H1 (cell line): Measurements from ENCODE around the gene SMARCB1.

Experiments
- BRCA1 ChIP-seq: IDR thresholded peaks from 2 replicates; pipeline ENCODE4 v1.6.1; 2012; ENCODE audit warnings: low read depth, low read length, improper control_type of control experiment
- EP300 ChIP-seq, 2 experiments: IDR thresholded peaks; 1 replicate in 1 of 2; 2 replicates in 1 of 2; pipeline ENCODE4 v1.6.1; 2011 to 2012; ENCODE audit warnings: low read depth in 2 of 2, low read length in 2 of 2, mild to moderate bottlenecking in 2 of 2, borderline replicate concordance in 1 of 2, inconsistent platforms in 1 of 2, moderate library complexity in 1 of 2
- EZH2 ChIP-seq: fragments of 200-600 bp; sonication (generic); IDR thresholded peaks from 2 replicates; pipeline ENCODE4 v1.7.1; 2012; ENCODE audit warnings: low read depth, mild to moderate bottlenecking, moderate library complexity, low read length, inconsistent platforms; ENCODE audit not compliant: severe bottlenecking
- KDM4A ChIP-seq: IDR thresholded peaks from one replicate; pipeline ENCODE4 v1.7.1; 2012; ENCODE audit warnings: low read depth, mild to moderate bottlenecking, moderate library complexity, low read length, inconsistent platforms; ENCODE audit not compliant: severe bottlenecking
- POLR2A ChIP-seq, 2 experiments: IDR thresholded peaks; 1 replicate in 1 of 2; 2 replicates in 1 of 2; pipeline ENCODE4 v1.6.1; 2011; ENCODE audit warnings: low read depth in 2 of 2, low read length in 2 of 2, mild to moderate bottlenecking in 2 of 2; ENCODE audit errors: control extremely low read depth in 1 of 2
- POLR2AphosphoS5 ChIP-seq: IDR thresholded peaks from 2 replicates; pipeline ENCODE4 v1.6.1; 2011; ENCODE audit warnings: low read depth, low read length
- RFX5 ChIP-seq: IDR thresholded peaks from 2 replicates; pipeline ENCODE4 v1.6.1; 2011; ENCODE audit warnings: low read depth, low read length, improper control_type of control experiment, borderline replicate concordance
- TAF1 ChIP-seq: IDR thresholded peaks from 2 replicates; pipeline ENCODE4 v1.6.1; 2011; ENCODE audit warnings: mild to moderate bottlenecking, low read depth, low read length
- TAF7 ChIP-seq: optimal IDR thresholded peaks from 2 replicates; pipeline ENCODE3; 2011; ENCODE audit warnings: low read depth, mild to moderate bottlenecking, inconsistent platforms, low read length, moderate library complexity, borderline replicate concordance
- ZNF274 ChIP-seq: IDR thresholded peaks from 2 replicates; pipeline ENCODE4 v1.7.0; 2012; ENCODE audit warnings: low read length, borderline replicate concordance; ENCODE audit errors: extremely low read depth
- TF ChIP-seq, protein P1 (sequence below), 3 experiments: IDR thresholded peaks; 1 replicate in 2 of 3; 2 replicates in 1 of 3; pipeline versions ENCODE4 v1.5.1 to v1.6.1; 2011; ENCODE audit warnings: low read length in 3 of 3, mild to moderate bottlenecking in 3 of 3, inconsistent platforms in 2 of 3, low read depth in 1 of 3, moderate library complexity in 1 of 3; ENCODE audit not compliant: insufficient read depth in 1 of 3; ENCODE audit errors: control extremely low read depth in 1 of 3
- TF ChIP-seq, protein P2 (sequence below): IDR thresholded peaks from 2 replicates; pipeline ENCODE4 v1.6.1; 2012; ENCODE audit warnings: inconsistent platforms

GRCh38 chr22:23825246-23825905 lies 38.6 kb downstream of the SMARCB1 start:
- TF ChIP-seq EP300 (IDR thresholded peaks at IDR 0.05; ENCODE audit: borderline replicate concordance in 1 of 2, low read depth in 2 of 2, low read length in 2 of 2) (no peak), ZNF274 (no peak), BRCA1 (no peak), TAF7 (no peak), RFX5 (no peak), TAF1 (no peak), EZH2 (no peak), KDM4A (no peak), POLR2A (IDR thresholded peaks at IDR 0.05; ENCODE audit: control extremely low read depth in 1 of 2, low read depth in 2 of 2, low read length in 2 of 2) (no peak), POLR2AphosphoS5 (no peak)
- TF ChIP-seq, protein P1, sequence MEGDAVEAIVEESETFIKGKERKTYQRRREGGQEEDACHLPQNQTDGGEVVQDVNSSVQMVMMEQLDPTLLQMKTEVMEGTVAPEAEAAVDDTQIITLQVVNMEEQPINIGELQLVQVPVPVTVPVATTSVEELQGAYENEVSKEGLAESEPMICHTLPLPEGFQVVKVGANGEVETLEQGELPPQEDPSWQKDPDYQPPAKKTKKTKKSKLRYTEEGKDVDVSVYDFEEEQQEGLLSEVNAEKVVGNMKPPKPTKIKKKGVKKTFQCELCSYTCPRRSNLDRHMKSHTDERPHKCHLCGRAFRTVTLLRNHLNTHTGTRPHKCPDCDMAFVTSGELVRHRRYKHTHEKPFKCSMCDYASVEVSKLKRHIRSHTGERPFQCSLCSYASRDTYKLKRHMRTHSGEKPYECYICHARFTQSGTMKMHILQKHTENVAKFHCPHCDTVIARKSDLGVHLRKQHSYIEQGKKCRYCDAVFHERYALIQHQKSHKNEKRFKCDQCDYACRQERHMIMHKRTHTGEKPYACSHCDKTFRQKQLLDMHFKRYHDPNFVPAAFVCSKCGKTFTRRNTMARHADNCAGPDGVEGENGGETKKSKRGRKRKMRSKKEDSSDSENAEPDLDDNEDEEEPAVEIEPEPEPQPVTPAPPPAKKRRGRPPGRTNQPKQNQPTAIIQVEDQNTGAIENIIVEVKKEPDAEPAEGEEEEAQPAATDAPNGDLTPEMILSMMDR (IDR thresholded peaks at IDR 0.05; ENCODE audit: control extremely low read depth in 1 of 3, insufficient read depth in 1 of 3, low read depth in 1 of 3, low read length in 3 of 3) = no peak
- TF ChIP-seq, protein P2, sequence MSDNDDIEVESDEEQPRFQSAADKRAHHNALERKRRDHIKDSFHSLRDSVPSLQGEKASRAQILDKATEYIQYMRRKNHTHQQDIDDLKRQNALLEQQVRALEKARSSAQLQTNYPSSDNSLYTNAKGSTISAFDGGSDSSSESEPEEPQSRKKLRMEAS = no peak
